ENCODE data around the gene NPAS3.

Gene NPAS3

GRCh38 chr14:33381717-33382116 lies 443.0 kb downstream of the NPAS3 start:
- DNase-seq (ENCODE audit: low spot score) = no peak

GRCh38 chr14:33386140-33386539 lies 447.5 kb downstream of the NPAS3 start:
- no peak for DNase-seq (ENCODE audit: low spot score)

DNA sequence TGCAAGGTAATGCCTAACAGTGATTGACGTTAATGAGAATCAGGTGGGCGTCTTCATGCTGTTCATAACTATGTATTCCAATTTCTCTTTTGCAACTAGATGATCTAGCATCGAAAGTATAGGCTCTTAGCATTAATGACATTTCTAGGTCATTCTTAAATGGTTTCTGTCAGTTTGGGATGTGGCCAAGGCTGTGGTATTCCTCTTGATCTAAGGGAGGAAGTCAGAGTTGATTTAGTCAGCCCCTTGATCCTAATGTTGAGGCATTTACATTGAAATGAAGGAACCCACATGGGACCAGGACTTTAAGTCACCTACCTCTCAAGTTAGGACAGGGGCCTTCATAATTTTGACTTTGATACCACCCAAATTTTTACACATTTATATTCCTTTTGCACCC lies 448.1 kb downstream of the NPAS3 start:
- no peak for DNase-seq (ENCODE audit: low spot score)

DNA sequence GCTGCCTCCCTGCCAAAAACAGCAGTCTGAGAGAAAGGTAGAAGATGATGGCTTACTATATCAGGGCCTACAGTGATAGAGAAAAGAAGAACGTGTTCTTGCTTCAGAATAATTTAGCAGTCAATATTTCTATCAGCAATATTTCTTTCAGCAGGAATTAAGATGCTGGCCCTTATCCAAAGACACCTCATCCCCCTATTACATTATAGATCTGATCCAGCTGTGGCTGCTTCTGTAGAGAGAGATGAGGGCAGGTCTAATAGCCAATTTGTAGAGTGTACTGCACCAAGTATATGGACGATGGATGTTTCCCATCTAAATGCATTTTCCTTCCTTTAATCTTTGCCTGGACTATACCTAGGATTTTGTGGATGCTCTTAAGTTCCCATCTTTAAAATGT lies 451.7 kb downstream of the NPAS3 start:
- DNase-seq (ENCODE audit: low spot score) = no peak

DNA sequence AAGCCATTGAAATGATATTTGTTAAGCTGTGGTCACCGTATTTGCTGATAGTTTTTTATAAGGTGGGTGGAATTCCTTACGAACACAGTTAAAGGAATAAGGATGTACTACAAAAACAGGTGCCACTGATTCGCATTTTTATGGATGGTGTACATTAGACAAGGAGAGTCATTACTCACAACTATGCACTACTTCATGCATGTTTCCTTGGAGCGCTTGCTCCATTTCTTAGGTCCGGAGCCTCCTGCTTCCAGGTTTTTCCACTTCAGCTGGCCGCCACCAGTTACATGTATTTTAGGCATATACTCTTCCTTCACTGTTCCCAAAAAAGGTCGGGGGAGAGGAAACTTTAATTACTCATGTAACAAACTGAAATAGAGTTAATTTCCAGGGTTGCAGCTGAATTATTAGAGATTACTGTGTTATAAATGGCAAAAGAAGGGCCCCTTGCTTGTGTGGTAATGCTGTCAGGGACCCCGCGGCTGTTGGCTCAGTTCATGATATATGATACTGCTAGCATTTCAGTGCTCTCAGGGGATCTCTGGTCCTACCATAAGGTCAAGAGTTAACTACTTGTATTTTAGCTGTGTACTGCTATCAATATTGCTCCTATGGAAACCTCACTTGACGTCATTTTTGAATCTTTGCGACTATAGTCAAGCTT lies 454.7 kb downstream of the NPAS3 start:
- no peak for DNase-seq (ENCODE audit: low spot score)

GRCh38 chr14:33393895-33394368 lies 455.3 kb downstream of the NPAS3 start:
- no peak for DNase-seq (ENCODE audit: low spot score)

- DNase-seq (ENCODE audit: low spot score) = no peak
Measured at GRCh38 chr14:33401311-33401710, 462.6 kb downstream of the NPAS3 start.

DNA sequence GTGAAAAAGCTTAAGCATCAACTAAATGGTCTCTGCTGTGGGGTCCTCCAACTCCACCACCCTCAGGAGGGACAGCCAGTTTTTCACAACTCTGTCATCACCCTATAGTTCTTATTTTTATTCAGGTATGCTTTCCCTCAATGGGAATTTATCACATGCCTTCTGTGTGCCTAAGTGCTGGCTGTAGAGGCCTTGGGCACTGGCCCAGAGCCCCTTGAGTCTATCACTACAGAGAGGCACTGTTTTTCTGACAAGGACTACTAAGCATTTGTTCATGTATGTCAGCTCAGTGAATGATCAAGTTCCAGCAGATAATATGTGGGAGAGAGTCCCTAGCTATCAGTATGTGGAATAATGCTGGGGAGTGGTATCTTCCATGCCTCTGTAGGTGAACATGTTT lies 463.9 kb downstream of the NPAS3 start:
- no peak for DNase-seq (ENCODE audit: low spot score)

- DNase-seq (ENCODE audit: low spot score) = peak; percentile 73
Measured at GRCh38 chr14:33404054-33404453, 465.4 kb downstream of the NPAS3 start.

GRCh38 chr14:33404964-33405574 lies 466.4 kb downstream of the NPAS3 start:
- DNase-seq (ENCODE audit: low spot score) = no peak

GRCh38 chr14:33406766-33407165 lies 468.1 kb downstream of the NPAS3 start:
- DNase-seq (ENCODE audit: low spot score) = no peak

- DNase-seq (ENCODE audit: low spot score) = no peak
Measured at GRCh38 chr14:33408291-33408690, 469.6 kb downstream of the NPAS3 start.

DNA sequence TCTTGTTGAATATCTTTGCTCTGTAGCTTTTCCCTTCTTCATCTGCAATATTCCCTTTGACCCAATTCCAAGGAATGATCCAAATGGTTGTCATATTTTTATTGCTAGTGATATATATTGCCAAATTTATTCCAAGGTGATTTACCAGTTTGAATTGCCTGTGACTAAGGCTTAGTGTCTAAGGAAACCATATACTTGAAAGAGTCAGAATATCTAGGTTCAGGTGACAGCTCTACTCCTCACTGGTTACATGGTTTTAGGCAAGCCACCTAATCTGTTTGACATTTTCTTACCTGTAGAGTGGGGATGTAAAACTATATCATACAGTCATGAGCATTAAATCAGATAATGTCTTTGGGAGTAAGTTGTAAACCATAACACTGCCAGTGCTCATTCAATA lies 473.8 kb downstream of the NPAS3 start:
- no peak for DNase-seq (ENCODE audit: low spot score)

DNA sequence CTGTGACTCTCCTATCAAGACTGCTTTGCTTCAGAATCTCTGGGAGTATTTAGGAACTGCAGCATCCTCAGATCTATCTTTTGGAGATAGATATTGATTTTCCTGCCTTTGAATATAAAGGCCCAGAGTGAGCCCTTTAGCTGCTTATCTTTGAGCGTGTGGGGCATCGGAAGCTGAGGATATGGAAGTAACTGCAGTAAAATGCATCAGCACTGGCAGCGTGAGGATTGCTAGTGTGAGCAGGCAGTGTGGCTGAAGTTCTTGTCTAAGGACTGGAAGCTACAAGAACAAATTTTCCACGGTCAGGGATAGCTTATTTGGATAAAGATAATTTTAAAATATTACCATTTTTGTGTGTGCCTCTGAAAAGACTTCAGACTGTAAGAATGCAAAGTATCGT lies 474.7 kb downstream of the NPAS3 start:
- no peak for DNase-seq (ENCODE audit: low spot score)

GRCh38 chr14:33414041-33414440 lies 475.4 kb downstream of the NPAS3 start:
- no peak for DNase-seq (ENCODE audit: low spot score)

GRCh38 chr14:33420051-33420627 lies 481.5 kb downstream of the NPAS3 start:
- no peak for DNase-seq (ENCODE audit: low spot score)

- no peak for DNase-seq (ENCODE audit: low spot score)
Measured at GRCh38 chr14:33430414-33431035, 491.8 kb downstream of the NPAS3 start.

- DNase-seq (ENCODE audit: low spot score) = peak; percentile 17
Measured at GRCh38 chr14:33432407-33433023, 493.8 kb downstream of the NPAS3 start.

DNA sequence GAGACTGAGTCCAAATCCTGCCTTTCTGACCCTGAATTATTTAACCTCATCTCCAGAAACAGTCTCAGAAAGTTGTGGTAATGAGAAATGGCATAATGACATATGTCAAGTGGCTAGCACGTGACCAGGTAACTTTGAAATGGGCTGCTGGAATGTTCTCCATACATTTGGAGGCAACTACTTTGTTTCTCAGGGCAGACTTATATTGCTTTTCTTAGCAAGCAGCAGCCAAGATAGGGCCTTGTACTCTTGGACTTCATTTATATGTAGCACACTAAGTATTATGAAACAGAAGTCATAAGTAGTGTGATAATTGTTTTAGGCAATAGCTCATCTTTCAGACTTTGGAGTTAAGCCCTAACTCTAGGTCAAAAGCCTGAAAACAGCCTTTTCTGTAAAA lies 494.7 kb downstream of the NPAS3 start:
- DNase-seq (ENCODE audit: low spot score) = no peak

- peak; percentile 65 for DNase-seq (ENCODE audit: low spot score)
Measured at GRCh38 chr14:33435911-33436689, 497.4 kb downstream of the NPAS3 start.

DNA sequence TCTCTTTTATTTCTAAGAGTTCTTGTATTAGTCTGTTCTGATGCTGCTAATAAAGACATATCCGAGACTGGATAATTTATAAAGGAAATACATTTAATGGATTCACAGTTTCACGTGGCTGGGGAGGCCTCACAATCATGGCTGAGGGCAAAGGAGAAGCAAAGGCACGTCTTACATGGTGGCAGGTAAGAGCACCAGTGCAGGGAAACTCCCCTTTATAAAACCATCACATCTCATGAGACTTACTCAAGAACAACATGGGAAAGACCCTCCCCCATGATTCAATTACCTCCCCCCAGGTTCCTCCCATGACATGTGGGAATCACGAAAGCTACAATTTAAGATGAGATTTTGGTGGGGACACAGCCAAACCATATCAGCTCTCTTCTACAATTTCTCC lies 503.0 kb downstream of the NPAS3 start:
- DNase-seq (ENCODE audit: low spot score) = no peak

DNA sequence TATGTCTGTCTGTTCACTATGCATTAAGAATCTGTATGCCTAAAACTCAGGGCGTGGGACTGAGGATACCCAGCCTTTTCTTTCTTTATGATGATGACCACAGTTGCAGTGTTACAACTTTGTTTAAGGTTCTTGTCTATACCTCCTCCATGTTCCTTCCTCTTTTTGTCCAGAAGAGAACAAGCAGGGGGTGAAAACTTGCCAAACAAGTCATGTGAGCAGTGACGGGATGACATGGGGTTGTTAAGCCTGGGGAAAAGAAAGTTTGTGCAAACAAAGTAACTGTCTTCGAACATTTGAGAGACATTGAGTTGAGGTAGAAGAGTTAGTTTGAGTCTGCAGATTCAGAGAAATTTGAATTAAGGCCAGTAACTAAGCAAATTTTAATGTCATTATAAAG lies 505.5 kb downstream of the NPAS3 start:
- no peak for DNase-seq (ENCODE audit: low spot score)

All from AG20443 (cell line).